SW480 (cell line): Measurements from ENCODE around the gene GABBR2.

Experiments
- DNase-seq: peaks from one replicate; pipeline ENCODE4 v3.0.0-alpha.2; 2016; ENCODE audit warnings: low spot score

Gene GABBR2

DNA sequence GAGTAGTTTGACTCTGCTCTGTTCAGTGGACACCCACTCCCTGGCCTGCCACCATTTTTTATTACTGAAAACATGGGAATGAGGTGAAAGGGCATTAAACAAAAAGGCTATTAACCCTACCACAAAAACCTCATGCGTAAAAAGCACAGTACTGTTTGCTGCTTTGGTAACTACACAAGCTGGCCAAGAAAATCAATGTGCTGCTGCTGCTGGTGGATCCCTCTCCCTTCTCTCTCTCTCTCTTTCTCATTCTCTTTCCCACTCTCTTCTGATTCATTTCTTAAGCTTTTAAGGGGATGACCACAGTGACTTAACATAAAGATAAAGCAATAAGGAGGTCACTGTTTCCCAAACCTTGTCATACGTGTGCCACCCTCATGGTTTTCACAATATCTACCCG is 270.1 kb downstream of the GABBR2 start:
- no peak for DNase-seq

DNA sequence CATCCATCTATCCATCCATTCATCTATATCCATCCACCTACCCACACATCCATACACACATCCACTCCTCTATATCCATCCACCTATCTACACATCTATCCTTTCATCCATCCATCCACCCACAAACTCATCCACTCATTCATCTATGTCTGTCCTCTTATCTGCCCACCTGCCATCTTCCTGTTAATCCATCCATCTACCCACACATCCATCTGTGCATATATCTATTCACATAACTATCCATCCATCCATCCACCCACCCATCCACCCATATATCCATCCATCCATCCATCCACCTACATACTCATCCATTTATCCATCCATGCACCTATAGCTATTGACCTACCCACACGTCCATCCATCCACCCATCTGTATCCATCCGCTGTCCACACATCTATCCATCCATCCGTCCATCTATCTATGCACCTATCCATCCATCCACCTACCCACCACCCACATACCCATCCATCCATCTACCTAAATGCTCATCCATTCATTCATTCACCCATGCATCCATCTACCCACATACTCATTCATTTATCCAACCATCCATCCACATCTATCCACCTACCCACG is 271.2 kb downstream of the GABBR2 start:
- no peak for DNase-seq

DNA sequence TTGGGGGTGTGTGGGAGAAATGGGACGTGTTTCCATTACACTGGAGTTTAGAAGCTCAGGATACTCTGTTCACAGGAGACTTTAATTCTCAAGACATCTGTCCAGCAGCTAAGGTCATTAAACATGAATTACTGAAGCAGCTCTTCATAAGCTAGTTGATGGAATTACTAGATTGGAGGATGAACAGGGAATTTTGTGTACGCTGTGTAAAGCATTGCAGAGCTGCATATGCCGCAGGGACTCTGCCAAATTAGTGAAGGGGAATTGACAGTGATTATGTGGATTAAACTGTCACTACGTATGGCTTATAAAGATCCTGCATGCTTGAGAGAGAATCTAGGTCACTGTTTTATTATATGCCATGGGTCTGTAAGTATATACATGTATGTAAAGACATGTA is 275.8 kb downstream of the GABBR2 start:
- DNase-seq, result no peak

DNA sequence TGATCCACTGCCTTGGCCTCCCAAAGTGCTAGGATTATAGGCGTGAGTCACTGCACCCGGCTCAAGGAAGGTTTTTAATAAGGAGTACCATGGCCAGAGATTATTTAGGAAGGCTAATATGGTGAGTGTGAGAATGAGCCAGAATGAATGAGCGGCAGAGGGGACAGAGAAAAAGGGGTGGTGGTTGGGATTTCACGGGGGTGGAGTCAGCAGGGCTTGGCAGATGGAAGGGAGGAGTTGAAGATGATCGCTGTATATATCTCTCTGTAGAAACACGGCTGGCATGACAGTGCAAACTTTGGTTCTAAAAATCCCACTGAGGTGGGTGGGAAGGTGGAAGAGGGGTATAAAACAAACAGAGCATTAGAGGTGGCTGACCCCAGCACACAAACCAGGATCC is 276.6 kb downstream of the GABBR2 start:
- no peak for DNase-seq

DNA sequence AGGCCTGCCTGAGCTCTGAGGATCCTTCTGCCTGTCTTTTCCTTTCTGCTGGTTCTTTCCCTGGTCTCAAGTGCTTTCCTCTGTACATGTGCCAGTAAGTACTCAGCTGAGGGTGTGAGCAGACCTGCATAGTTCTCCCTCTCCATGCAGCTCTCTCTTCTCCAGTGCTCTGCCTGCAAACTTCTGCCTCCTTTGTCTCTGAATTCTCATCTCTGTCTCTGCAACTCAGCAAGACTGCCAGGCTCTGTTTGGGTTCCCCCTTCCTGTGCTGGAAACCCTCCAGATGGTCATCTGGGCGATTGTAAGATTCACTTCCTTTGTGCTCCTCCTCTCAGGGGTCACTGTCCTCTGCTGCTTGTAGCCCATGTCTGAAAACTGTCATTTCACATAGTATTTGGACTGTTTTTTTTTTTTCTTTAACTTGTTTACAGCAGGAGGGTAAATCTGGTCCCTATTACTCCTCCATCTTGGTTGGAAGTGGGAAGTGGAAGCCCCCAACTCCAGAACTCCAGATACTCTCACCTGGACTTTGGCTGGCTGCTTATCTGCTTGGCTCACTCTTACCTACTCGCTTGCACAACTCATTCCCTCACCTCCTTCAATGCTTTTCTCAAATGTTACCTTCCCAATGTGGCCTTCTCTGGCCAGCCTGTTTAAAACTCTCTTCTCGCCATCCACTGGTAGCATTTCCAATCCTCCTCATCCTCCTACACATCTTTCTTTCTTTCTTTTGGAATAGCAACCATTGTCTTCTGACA is 278.0 kb downstream of the GABBR2 start:
- no peak for DNase-seq

DNA sequence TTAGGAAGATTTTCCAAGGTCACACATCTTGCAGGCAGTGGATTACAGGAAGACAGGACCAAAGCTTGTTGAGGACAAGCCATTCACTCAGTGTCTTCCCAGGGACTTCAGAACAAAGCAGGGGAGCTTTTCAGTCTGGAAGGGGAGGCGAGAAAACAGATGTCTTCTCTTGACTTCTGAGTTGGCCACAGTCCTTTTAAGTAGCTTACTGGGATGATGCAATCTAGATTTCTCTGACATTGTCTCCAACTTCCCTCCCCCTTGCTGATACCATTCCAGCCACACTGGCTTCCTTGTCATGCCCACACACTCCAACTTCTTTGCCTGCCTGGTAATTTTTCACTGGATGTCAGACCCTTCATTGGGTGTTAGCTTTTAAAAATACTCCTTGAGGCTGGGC is 279.1 kb downstream of the GABBR2 start:
- peak; percentile 30 for DNase-seq

DNA sequence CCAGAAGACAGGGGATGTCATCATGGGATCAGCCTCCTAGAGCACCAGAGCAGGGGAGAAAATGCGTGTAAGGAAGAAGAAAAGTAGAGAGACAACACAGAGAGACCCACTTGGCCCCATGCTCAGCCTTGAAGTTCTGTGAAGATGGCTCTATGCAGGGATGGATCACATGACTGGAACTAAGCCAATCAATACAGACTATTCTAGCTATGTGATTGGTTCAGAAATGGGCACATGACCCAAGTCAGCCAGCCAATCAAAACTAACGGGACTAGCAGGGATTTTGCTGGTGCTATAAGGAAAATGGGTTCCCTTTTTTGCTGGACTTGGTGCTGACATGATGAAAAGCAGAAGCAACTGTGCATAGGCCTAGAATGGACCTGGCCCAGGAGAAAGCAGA is 280.3 kb downstream of the GABBR2 start:
- DNase-seq, result no peak

DNA sequence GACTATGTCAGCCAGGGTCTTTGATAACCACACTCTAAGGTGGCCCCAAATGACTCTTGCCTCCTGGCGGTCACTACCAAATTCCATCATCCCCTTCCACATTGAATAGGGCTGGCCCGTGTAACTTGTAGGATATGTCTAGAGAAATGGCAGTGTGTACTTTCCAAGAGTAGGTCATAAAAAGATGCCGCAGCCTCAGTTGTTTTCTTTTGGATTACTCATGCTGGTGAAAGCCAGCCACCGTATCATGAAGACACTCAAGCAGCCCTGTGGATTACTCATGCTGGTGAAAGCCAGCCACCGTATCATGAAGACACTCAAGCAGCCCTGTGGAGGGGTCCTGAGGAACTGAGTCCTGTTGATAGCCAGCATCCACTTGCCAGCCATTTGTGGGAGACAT is 281.2 kb downstream of the GABBR2 start:
- DNase-seq, result no peak

DNA sequence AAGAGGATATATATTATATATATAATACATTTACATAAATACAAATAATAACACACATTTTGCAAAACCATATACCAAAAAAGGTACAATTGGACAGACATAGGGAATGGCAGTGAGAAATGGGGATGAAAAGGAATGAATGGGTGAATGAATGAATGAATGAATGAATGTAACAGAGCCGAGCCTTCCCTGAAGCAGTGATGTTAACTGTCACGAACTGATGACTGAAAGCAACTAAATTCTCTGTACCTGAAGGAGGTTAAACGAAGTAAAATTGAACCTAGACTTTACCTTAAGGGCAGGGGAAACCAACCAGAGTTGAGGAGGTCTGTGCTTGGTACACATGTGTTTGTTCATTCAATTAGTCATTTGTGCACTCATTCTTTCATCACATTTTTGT is 283.7 kb downstream of the GABBR2 start:
- no peak for DNase-seq

DNA sequence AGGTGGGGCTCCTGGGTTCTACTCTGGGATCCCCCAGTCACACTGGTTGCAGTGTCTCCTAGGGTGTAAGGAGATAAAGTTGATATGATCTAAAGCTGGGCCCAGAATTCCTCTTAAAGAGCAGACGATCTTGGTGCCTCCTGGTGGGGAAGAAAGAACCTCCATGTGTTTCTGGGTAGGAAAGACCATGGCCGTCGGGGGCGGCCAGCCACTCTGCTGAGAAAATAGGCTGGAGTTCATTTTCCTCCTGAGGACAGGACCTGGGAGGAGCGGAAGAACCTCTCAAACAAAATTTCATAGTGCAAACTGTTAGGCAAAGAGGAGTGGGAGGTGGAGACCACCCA is 289.5 kb downstream of the GABBR2 start:
- no peak for DNase-seq

DNA sequence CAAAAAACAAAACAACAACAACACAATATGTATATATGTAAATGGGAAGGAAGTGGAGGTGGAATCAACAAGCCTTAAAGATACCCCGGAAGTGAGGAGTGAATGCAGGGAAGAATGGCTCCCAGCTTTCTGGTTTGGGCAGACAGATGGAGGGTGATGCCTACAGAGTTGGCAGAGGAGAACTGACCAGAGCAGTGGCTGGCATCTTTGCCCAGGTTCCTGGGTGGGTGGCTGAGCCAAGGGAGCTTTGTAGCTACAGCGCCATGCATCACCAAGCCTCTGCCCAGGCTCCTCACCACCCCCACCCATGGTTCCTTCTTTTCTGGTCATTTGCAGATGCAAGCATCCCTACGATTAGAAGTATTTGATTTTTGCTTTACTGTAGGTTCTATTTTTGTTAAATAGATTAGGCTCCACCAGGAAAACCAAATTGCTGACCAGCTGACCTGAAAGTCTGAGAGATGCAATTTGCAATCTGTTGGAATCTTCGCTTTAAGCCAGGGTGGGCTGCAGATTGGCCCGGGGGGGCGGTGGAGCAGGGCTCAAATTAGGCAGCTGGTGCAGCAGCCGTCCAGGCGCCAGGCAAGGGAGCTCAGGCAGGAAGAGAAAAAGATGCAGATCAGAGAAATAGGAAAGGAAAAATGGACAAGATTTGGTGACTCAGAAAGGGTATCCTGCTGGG is 290.0 kb downstream of the GABBR2 start:
- DNase-seq, result no peak

DNA sequence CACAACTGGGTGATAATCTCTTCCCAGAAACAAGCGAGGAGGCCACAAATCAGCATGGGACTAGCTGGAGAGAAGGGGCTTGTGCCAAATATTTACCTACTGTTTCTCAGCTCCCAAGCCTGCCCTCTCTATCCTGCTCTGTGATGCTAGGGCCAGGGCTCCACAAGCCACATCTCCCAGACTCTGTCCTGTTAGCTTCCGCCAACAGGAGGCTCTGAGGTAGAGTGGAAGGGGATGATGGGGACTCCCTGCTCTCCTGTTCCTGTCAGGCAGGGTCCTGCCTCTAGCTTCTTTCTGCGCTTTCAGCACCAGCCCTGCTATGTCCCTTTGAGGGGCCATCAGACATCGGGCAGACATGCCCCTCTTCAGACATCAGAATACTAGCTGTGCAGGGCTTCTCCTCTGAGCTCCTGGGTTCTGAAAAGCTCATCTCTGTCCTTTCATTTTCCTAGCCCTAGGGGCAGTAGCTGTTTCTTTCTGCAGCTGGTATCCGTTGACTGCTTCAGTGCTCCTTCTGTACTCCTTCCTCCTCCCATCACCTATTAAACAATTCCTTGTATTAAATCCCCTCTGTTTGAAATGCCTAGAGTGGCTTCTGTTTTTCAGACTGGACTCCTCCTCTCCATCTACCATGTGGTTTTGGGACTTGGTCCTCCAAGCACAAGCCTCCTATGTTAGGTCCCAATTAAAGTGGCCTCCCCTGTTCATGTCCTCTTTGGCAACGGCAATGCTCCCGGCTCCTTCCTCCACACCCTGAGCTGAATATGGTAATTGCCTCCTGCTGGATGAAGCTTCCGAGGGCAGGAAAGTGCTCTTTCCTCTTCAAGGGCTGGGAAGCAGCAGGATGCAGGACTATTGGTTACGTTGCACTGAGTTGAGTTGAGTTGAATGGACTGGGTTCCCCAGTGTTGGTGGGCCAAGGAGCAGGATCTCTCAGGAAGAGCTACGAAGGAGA is 292.2 kb downstream of the GABBR2 start:
- DNase-seq, result no peak

DNA sequence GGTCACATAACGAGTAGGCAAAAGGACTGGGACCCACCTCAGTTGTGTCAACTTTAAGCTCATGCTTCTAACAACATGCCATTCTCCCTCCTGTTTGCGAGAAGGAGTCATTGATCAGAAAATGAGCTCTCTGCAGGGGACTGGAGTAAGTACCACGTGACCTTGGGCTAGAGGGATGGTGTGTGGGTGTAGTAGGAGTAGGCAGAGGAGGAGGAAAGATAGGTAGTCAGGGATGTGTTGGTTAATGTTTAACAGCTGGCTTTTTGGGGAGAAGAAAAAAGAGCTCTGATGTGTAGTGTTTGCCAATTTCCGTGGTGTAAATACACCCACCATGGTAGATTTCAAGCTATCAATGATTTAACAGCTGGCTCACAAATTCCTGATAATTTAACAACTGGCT is 293.0 kb downstream of the GABBR2 start:
- DNase-seq, result peak; percentile 19

DNA sequence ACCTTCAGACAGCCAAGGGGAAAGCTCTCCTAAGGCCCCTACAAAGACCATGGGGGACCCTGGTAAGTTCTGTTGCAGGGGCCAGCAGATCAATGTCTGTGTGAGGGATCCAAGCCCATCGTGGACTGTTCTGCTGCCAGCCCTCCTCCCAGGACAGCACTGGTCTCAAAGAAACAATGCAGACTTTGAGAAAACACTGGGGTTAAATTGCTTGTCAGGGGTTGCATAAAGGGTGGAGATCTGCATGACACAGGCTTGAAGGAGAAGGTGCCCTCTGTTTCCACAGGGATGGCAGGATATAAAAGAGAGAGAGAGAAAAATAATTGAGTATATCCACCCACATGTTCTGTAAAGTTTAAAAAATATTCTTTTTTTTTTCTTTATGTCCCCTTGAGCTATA is 295.7 kb downstream of the GABBR2 start:
- DNase-seq, result no peak

DNA sequence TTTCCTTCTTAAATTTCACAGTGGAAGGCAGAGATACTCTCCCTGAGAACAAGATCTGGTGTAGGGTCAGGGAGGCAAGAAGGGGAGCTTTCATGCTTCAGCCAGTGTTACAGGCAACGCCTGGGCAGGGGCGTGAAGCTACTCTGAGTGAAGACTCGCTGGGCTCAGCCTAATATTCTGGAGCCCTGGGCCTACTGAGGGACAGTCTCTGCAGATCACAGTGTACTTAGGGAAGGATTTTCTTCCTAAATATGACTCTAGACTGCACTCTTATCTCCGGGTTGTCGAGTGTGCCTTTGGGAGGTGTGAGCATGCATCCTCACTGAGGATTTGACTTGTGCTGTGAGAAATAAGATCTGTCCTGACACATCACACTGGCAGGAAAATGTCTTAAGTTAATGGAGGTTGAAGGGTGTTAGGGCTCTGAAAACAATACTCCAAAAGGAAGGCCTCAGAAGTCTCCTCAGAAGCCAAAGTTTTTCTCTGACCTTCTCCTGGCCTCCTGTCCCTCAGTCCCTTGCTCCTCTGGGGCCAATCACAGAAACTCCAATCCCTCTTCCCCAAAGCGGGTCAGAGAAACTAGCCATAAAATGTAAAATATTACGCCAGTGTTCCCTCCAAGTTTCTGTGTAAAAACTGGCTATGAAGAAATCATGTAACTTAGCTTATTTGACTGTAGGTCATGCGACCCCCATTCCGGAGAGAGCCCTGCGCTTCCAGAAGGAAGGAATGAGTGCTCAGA is 296.5 kb downstream of the GABBR2 start:
- no peak for DNase-seq

DNA sequence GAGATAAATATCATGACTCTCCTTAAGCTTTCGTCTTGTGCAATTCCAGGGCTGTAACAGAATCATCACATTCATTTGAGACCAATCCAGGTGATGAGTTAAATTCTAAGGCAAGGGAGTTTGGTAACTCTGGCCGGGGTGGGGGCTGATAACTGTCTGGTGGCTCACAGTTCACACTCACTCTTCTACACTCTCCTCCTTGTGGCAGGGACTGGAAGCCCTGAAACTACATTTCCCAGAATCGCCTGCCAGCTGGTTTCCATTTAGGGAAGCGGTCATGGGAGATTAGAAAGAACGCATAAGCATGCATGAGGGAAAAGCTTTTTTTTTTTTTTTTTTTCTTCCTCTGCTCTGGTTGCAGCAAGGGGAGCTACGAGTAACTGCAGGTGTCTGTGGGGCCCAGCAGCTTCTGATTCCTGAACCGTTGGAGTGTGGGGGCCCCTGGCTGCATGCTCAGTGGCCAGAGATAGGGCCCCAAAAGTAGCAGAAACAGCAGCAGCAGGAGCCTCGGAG is 298.5 kb downstream of the GABBR2 start:
- peak; percentile 22 for DNase-seq

DNA sequence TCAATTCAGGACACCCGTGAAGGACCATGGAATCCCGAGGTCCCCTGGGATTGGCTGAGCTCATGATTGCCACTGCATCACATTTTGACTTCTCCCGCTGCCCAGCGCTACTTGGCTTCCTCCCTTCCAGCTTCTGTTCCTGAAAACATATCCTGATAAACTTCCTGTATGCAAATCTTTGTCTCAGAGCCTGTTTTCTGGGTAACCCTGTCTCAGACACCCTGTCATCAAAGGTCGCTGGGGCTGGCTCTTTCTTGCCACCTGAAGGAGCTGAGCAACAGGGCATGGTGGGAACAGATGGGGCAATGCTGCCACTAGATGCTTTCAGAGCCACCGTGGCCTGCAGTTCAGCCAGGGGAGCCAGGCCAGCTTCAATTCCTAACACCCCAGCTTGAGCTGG is 299.0 kb downstream of the GABBR2 start:
- no peak for DNase-seq

DNA sequence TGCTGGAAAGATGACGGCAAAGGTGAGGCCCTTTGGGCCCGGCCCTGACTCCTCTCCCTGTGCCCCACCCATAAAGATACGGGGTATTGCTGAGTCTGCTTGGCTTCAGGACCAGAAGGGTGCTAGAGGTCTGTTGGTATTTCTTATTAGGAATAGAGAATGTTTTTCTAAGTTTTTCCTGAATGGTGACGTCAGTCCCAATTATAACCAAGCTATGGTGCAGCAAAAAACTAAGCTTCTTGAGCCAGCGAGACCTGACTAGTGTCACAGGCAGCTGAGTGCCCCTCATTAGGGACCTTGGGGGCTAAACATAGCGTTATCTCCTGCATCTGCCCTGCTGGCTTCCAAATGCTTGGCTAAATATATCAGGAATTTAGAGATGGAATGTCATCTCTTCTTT is 302.3 kb downstream of the GABBR2 start:
- DNase-seq, result no peak

DNA sequence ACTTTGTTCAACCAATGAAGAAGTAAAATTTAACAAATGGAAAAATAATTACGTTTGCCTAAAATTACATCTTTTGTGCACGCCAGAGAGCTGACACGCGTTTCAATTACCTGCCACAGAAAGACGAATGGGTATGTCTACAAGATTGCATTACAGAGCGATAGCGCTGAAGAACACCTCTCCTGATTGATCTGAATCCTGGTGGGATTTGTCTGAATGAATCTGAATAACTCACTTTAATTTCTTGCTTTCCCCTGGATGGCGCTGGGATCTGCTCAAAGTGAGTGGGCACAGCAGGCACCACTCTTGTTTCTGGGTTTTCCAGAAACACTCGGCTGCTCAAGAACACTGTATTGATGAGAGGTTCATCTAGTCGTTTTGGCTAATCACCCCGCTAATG is 304.5 kb downstream of the GABBR2 start:
- no peak for DNase-seq

DNA sequence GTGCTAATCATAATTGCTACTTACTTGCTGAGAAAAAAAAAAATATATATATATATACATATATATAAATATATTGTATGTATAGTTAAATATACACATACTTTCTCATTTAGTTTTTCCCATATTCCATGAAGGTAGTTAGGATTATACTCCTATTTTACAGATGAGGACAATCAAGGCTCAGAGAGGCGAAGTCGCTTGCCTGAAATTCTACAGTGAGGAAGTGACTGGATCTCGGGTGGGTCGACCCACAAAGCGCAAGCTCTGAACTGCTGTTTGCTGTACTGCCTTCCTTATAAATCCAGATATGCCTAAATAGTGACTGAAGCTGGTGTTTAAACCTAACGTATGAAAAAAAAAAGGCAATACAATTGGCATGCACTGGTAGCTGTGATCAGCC is 305.0 kb downstream of the GABBR2 start:
- DNase-seq, result no peak

DNA sequence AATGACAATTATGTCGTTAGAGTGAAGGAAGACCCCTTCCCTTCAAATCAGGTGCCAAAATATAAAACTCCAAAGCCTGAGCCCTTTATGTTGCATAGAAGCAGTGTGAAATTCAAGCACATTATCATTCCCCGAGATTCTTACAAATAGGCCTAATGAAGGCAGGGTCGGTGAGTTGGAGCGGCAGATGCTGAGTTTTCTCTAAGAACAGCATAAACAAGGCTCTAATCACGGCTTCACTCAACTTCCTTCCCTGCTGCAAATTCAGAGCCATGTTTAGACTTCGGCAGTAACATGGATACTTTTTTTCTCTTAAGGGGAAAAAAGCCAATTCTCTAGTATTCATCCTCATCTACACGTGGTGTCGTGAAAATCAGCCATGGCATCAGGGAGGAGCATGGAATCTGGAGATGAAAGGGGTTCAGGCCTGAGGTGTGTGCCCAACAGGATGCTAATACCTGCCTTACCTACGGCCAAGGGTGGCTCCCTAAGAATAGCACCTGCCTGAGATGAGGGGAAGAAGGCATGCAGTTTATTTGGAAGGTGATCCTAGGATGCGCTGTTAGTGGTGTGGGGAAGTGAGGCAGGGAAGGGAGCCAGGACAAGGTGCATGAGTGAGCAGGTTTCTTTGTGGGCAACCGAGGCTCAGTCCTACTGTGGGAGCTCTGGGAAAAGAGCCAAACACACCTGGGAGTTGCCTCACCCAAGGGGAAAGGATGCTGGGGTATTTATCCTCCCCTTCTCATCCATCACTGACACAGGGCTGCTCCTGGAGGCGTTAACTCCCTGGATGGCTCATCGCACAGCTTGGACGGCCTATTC is 306.5 kb downstream of the GABBR2 start:
- no peak for DNase-seq
